Endothelial cell of umbilical vein (primary cell): ENCODE data around the gene ST6GALNAC4. TPM values are rescaled to one million over a fixed set of nuclear protein-coding genes. Genes with fewer than 3 reads are reported as not detected.

Source experiments
- BruUV-seq: library from RNA; stranded (reverse); fragments of 400-500 nt; replicated peaks from 2 replicates; lab custom pipeline; 2021; lab: Mats Ljungman, UMichigan
- CTCF ChIA-PET: fragments of 300-600, 350-600 bp; sonication (Branson Sonifier 250); formaldehyde crosslinking; loops from one replicate; lab custom pipeline; 2021; ENCODE audit warnings: antibody characterized with exemption, inconsistent platforms; lab: Charles Lee
- POLR2A ChIA-PET: fragments of 300-600, 350-600 bp; sonication (Branson Sonifier 250); formaldehyde crosslinking; loops from one replicate; lab custom pipeline; 2021; ENCODE audit warnings: antibody characterized with exemption, inconsistent platforms; lab: Charles Lee
- DNase-seq: peaks from one replicate; pipeline ENCODE4 v3.0.0-alpha.2; 2011; ENCODE audit warnings: low read depth, low spot score
- FAIRE-seq: peaks from 2 replicates; lab custom pipeline; 2011; peaks lifted over from hg19 to GRCh38; lab: Jason Lieb, UNC
- H2AFZ ChIP-seq: 2 replicates; pipeline ENCODE4 v1.6.0; 2012; ENCODE audit warnings: low read depth, low read length, control low read depth, inconsistent platforms
- H3K27ac ChIP-seq: 2 replicates; pipeline ENCODE4 v1.5.1; 2011; ENCODE audit warnings: low read depth, mild to moderate bottlenecking, control low read depth, low read length, moderate library complexity; ENCODE audit not compliant: insufficient read depth
- H3K27me3 ChIP-seq, 2 experiments: 2 replicates each; pipeline versions ENCODE4 v1.6.0 to v1.6.1; 2011; ENCODE audit warnings: low read length in 2 of 2, mixed read lengths in 1 of 2; ENCODE audit not compliant: control insufficient read depth in 2 of 2, insufficient read depth in 2 of 2
- H3K36me3 ChIP-seq, 2 experiments: 2 replicates in 1 of 2; 3 replicates in 1 of 2; pipeline ENCODE4 v1.5.1; 2011; ENCODE audit warnings: low read length in 2 of 2, mild to moderate bottlenecking in 1 of 2, moderate library complexity in 1 of 2; ENCODE audit not compliant: control insufficient read depth in 2 of 2, insufficient read depth in 2 of 2; ENCODE audit errors: extremely low read depth in 1 of 2
- H3K4me1 ChIP-seq: 3 replicates; pipeline ENCODE4 v1.5.1; 2011; ENCODE audit warnings: mild to moderate bottlenecking, low read length; ENCODE audit not compliant: control insufficient read depth, insufficient read depth; ENCODE audit errors: extremely low read depth
- H3K4me2 ChIP-seq: 2 replicates; pipeline ENCODE4 v1.6.1; 2011; ENCODE audit warnings: low read length, control low read depth, mixed read lengths; ENCODE audit not compliant: insufficient read depth
- H3K4me3 ChIP-seq, 3 experiments: fragments of 200-600 bp in 1 of 3; sonication (generic), shearing (Covaris generic) in 1 of 3; replicated peaks in 1 of 3; 2 replicates each; pipeline ENCODE4 v1.5.1; 2011 to 2016; ENCODE audit warnings: control low read depth in 3 of 3, low read length in 3 of 3, mild to moderate bottlenecking in 2 of 3, inconsistent platforms in 1 of 3, low read depth in 1 of 3, moderate library complexity in 1 of 3; ENCODE audit not compliant: insufficient read depth in 1 of 3
- H3K79me2 ChIP-seq: 2 replicates; pipeline ENCODE4 v1.6.0; 2012; ENCODE audit warnings: low read length, inconsistent platforms; ENCODE audit not compliant: control insufficient read depth, insufficient read depth
- H3K9ac ChIP-seq: replicated peaks from 2 replicates; pipeline ENCODE3; 2011; ENCODE audit warnings: low read length, control low read depth; ENCODE audit not compliant: insufficient read depth; ENCODE audit errors: extremely low read depth
- H3K9me1 ChIP-seq: replicated peaks from 3 replicates; pipeline ENCODE4 v1.6.0; 2011; ENCODE audit warnings: mild to moderate bottlenecking, low read length; ENCODE audit not compliant: control insufficient read depth, insufficient read depth; ENCODE audit errors: extremely low read depth
- H3K9me3 ChIP-seq: replicated peaks from 2 replicates; pipeline ENCODE4 v1.5.1; 2012; ENCODE audit warnings: low read length, inconsistent platforms; ENCODE audit not compliant: control insufficient read depth, insufficient read depth
- H4K20me1 ChIP-seq: replicated peaks from 2 replicates; pipeline ENCODE3; 2011; ENCODE audit warnings: mild to moderate bottlenecking, low read length; ENCODE audit not compliant: control insufficient read depth, insufficient read depth; ENCODE audit errors: extremely low read depth
- EZH2 ChIP-seq: IDR thresholded peaks from 2 replicates; pipeline ENCODE4 v1.6.1; 2012; ENCODE audit warnings: borderline replicate concordance, low read depth, mild to moderate bottlenecking, moderate library complexity, low read length, inconsistent platforms; ENCODE audit not compliant: severe bottlenecking
- FOS ChIP-seq: IDR thresholded peaks from 2 replicates; pipeline ENCODE4 v1.6.1; 2011; ENCODE audit warnings: mild to moderate bottlenecking, low read length, moderate library complexity, borderline replicate concordance; ENCODE audit not compliant: insufficient read depth
- GATA2 ChIP-seq: IDR thresholded peaks from 2 replicates; pipeline ENCODE4 v1.7.0; 2011; ENCODE audit warnings: low read depth, mild to moderate bottlenecking, moderate library complexity, mixed read lengths, low read length; ENCODE audit not compliant: insufficient read length, insufficient read depth
- JUN ChIP-seq: IDR thresholded peaks from 2 replicates; pipeline ENCODE4 v1.6.1; 2011; ENCODE audit warnings: borderline replicate concordance, low read depth; ENCODE audit not compliant: insufficient read length, insufficient read depth
- MYC ChIP-seq: IDR thresholded peaks from one replicate; pipeline ENCODE4 v1.6.1; 2011; ENCODE audit warnings: mild to moderate bottlenecking, low read depth, low read length
- POLR2A ChIP-seq: IDR thresholded peaks from 2 replicates; pipeline ENCODE4 v1.6.1; 2012; ENCODE audit warnings: low read depth, mild to moderate bottlenecking, control low read depth, low read length
- POLR2AphosphoS5 ChIP-seq: IDR thresholded peaks from 2 replicates; pipeline ENCODE4 v1.6.1; 2012; ENCODE audit warnings: low read depth, mild to moderate bottlenecking, control low read depth, low read length, moderate library complexity; ENCODE audit not compliant: insufficient read depth
- dilution Hi-C: fragments of 300-500 bp; cut with MboI; formaldehyde crosslinking; loops from one replicate; pipeline ENCODE4 v1.15.0; 2019; ENCODE audit warnings: low sequenced_read_pairs; ENCODE audit not compliant: extremely low pct_ligation_motif_present
- intact Hi-C: fragments of 100-400 bp; cut with micrococcal nuclease; formaldehyde crosslinking; loops from one replicate; pipeline ENCODE4 v1.10.0; 2022
- polyA plus RNA-seq, 4 experiments: library from polyadenylated mRNA; depleted of rRNA in 3 of 4; stranded (reverse) in 3 of 4; unstranded in 1 of 4; fragments of >200 nt; gene quantifications; 2 replicates each; pipeline versions ENCODE4 v1.2.1 to v1.2.3, GENCODE V29; 2011 to 2012; ENCODE audit warnings: missing spikeins in 1 of 4
- total RNA-seq: library from RNA; stranded (reverse); gene quantifications from 2 replicates; pipeline ENCODE4 v1.2.3, GENCODE V29; 2021
- TF ChIP-seq, protein P1 (sequence below), 2 donors: IDR thresholded peaks; 1 replicate in 1 of 2; 2 replicates in 1 of 2; pipeline ENCODE4 v1.5.1; 2011; ENCODE audit warnings: low read length in 2 of 2, mild to moderate bottlenecking in 2 of 2, moderate library complexity in 2 of 2, control low read depth in 1 of 2, inconsistent platforms in 1 of 2, low read depth in 1 of 2; ENCODE audit not compliant: insufficient read depth in 1 of 2; ENCODE audit errors: extremely low read depth in 1 of 2
- TF ChIP-seq, protein P2 (sequence below): IDR thresholded peaks from 2 replicates; pipeline ENCODE4 v1.6.1; 2011; ENCODE audit not compliant: insufficient read depth, insufficient read length

ST6GALNAC4 gene
- total and polyA plus RNA-seq, 2 donors (not counting 3 experiments of a cell fraction or from before 2014, with no cell fraction given): 45.9 to 85.3 TPM

DNA sequence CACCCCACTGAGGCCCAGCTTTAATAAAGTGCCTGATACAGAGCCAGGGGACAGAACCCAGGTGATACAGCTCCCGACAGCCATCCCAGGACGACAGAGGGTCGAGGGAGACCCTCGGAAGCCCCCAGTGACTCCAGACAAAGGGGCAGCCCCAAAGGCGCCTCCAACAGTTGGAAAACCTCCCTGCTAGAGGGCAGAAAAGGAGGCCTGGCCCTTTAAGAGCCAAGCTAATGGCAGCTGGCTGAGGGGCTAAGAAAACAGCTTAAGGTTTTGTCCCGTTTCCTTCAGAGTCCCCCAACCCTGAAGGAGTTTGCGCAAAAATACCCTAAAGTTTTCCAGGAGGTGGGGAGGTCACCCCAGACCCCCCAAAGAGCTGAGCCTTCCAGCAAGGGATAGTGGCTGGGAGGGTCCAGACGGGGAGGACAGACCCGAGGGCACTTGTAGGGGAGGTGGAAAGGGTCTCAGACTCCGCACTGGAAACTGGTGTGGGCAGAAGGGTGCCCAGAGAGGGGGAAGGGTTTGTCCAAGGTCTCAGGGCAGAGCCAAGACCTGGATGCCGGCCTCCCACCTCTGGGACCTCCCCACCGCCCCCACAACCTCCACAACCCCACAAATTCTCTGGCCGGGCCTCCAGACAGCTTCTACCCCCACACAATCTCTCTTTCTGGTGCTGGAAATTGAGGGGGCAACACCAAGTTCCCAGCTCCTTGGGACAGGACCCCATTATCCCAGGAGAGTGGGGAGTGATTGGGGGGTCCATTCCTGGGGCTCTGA, 31.1 kb downstream of the ST6GALNAC4 start:
- BruUV-seq: TSS peak; percentile 24
- intact Hi-C loops: no loop called here
- Histone ChIP-seq H4K20me1 (no peaks in the 10 kb centered on the region), H3K27me3 (no peaks in the 10 kb centered on the region), H3K9ac (no peak overlapping the region), H3K36me3 (peaks cover 8 to 22% of the 10 kb centered on the region in 2 experiments), H3K9me1 (no peaks in the 10 kb centered on the region), H3K4me2 (no peak overlapping the region), H2AFZ (no peak overlapping the region), H3K79me2 (no peaks in the 10 kb centered on the region), H3K9me3 (no peaks in the 10 kb centered on the region), H3K4me1 (peaks cover 8% of the 10 kb centered on the region), H3K4me3 (no peak overlapping the region), H3K27ac (no peak overlapping the region)
- CTCF ChIA-PET: interaction anchor here (0.9 to 1.5 kb wide), 6 partner anchors 16 to 151 kb away, joined by 3 to 5 read pairs (median 3); partner anchors contain the start of gene TOR2A
- TF ChIP-seq GATA2 (no peak), POLR2A (no peak), EZH2 (no peak), MYC (no peak), FOS (no peak), POLR2AphosphoS5 (no peak), JUN (no peak)
- TF ChIP-seq, protein P1, sequence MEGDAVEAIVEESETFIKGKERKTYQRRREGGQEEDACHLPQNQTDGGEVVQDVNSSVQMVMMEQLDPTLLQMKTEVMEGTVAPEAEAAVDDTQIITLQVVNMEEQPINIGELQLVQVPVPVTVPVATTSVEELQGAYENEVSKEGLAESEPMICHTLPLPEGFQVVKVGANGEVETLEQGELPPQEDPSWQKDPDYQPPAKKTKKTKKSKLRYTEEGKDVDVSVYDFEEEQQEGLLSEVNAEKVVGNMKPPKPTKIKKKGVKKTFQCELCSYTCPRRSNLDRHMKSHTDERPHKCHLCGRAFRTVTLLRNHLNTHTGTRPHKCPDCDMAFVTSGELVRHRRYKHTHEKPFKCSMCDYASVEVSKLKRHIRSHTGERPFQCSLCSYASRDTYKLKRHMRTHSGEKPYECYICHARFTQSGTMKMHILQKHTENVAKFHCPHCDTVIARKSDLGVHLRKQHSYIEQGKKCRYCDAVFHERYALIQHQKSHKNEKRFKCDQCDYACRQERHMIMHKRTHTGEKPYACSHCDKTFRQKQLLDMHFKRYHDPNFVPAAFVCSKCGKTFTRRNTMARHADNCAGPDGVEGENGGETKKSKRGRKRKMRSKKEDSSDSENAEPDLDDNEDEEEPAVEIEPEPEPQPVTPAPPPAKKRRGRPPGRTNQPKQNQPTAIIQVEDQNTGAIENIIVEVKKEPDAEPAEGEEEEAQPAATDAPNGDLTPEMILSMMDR (IDR thresholded peaks at IDR 0.05; ENCODE audit: extremely low read depth in 1 of 2, insufficient read depth in 1 of 2, low read depth in 1 of 2, low read length in 2 of 2): no peak
- TF ChIP-seq, protein P2, sequence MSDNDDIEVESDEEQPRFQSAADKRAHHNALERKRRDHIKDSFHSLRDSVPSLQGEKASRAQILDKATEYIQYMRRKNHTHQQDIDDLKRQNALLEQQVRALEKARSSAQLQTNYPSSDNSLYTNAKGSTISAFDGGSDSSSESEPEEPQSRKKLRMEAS: no peak
- no peak for FAIRE-seq
- POLR2A ChIA-PET: interaction anchor here (0.7 to 1.4 kb wide), 2 partner anchors 9 to 19 kb away, joined by 3 read pairs; no protein-coding TSS in a partner anchor
- no peak for DNase-seq
- dilution Hi-C loops: no loop called here
